GM19467 (cell line): ENCODE data around the gene CADM1.
"Not testable (repeated sequence)": the region's sequence is repeated elsewhere in the genome, so short reads cannot be mapped to it uniquely, and the experiment has no call there.

Source experiments
- ATAC-seq: cut with Tn5 transposase; IDR thresholded peaks from one replicate; pipeline ENCODE4 v1.9.1; 2021; ENCODE audit warnings: mild to moderate bottlenecking, moderate library complexity; ENCODE audit not compliant: unreplicated experiment

CADM1 gene

GRCh38 chr11:115481528-115481927 lies 22.7 kb downstream of the CADM1 start:
- ATAC-seq, result no peak

GRCh38 chr11:115480611-115481010 lies 23.6 kb downstream of the CADM1 start:
- ATAC-seq, result no peak

GRCh38 chr11:115477410-115477809 lies 26.8 kb downstream of the CADM1 start:
- no peak for ATAC-seq

- no peak for ATAC-seq
Observed at GRCh38 chr11:115476463-115477286, 27.5 kb downstream of the CADM1 start.

DNA sequence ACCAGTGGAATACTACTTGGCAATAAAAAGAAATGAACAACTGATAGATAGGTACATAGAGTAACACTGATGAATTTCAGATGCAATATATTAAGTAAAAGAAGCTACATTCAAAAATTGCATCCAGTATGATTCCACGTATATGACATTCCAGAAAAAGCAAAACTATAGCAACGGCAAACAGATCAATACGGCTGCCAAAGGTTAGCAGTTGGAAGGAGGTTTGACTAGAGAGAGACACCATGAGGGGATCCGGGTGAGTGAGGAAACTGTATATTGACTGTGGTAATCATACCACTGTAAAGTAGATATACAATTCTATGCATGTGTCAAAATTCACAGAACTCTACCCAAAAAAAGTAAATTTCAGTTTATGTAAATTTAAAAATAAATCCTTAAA lies 28.7 kb downstream of the CADM1 start:
- ATAC-seq, result no peak

- not testable (repeated sequence) for ATAC-seq
Observed at GRCh38 chr11:115474306-115474705, 29.9 kb downstream of the CADM1 start.

GRCh38 chr11:115473167-115473566 lies 31.0 kb downstream of the CADM1 start:
- no peak for ATAC-seq

DNA sequence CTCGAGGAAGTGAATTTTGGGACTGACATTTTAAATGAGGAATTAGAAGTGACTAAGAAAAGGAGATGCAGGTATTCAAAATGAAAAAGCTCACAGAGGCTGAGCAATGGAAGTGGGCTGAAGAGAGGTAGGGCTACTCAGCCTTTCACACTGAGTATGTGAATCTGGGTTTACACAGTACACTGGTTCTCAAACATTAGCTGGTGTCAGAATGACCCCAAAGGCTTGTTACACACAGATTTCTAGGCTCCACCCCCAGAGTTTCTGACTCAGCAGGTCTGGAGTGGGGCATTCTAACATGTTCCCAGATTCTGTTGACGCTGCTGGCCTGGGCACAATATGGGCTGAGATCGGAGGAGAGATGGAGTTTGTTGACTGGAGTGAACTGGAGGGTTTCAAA lies 32.8 kb downstream of the CADM1 start:
- ATAC-seq, result peak; percentile 48

DNA sequence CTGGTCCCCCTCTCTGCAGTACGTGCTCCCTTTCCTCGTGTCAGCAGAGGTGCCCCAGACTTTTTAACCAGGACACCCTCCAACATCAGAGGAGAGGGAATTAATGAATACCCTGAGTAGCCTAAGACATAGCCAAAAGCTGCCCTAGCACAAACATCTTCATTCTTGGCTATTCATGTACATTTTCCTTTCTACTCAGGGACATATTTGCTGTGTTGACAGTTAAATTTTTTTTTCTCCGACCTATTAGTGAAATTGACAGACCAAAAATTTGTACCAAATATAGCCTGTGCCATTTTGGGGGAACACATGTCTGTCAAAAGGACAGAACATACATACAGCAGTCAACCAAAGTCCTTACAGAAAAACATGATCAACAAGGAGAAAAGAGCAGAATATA lies 33.3 kb downstream of the CADM1 start:
- ATAC-seq, result no peak

DNA sequence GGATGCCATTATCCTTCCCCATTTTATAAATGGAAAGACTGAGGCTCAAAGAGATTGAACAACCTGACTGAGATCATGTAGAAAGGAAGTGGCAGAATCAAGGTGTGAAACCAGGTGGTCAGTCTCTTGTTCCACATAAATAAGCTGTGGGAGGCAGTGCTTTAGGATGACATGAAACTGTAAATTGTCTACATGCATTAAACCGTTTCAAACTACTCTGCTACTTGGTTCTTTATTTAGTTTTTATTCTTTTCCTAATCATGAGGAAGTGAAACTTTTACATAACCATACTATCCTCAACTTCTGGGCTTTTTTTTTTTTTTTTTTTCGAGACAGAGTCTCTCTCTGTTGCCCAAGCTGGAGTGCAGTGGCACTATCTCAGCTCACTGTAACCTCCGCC lies 34.9 kb downstream of the CADM1 start:
- ATAC-seq, result no peak

DNA sequence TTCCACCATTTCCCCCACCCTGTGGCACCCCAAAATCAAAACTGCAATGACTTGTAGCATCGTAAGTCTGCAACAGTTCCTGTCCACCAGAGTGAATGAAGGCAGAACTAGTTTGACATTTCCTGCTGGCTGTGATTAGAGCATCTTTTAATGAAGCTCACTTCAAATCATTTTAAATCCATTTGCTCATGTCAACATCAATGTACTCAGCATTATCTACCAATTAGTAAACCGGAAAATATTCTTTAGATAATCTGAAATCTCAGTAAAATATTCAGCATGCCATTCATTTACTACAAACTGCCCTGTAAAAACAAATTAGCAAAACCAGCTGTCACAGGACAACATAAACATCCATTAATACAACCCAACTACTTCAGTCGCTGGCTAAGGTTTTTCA lies 38.1 kb downstream of the CADM1 start:
- ATAC-seq, result no peak

DNA sequence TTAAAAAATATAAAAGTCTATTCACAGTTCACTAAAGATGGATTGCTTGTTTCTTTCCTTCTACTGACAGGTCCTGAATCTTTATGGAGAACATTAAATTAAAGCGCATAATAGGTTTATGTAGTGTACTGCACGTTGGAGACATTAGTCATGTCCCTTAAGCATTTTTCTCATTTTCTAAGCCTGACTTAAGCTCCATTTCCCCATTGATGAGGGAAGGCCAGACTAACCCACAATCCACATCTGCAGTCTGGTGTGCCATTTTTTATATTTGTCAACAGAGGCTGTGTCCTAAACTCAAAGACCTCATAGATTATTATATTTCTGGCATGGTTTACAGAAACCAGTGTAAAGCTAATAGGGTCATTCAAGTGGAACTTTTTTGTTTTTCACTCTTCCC lies 39.9 kb downstream of the CADM1 start:
- ATAC-seq, result no peak

DNA sequence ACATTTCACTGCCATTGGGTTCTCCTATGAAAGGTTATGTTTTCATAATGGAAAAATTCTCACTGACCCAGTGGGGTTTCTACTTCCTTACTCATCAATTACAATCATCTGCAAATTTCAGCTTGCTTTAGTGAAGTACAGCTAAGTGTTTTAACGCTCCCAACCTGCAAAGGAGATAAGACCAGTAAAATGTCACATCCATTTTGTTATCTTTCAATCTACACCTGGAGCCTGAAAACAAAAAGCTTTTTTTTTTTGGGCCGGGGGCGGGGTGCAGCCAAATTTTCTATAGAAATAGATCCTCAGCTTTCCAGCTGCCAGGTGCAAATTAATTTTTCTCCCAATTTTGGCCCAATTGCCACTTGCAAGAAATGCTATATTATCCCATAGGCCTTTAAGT lies 40.6 kb downstream of the CADM1 start:
- no peak for ATAC-seq

GRCh38 chr11:115462757-115463156 lies 41.5 kb downstream of the CADM1 start:
- no peak for ATAC-seq

GRCh38 chr11:115462004-115462541 lies 42.1 kb downstream of the CADM1 start:
- ATAC-seq, result no peak

- no peak for ATAC-seq
Observed at GRCh38 chr11:115460512-115460911, 43.7 kb downstream of the CADM1 start.

DNA sequence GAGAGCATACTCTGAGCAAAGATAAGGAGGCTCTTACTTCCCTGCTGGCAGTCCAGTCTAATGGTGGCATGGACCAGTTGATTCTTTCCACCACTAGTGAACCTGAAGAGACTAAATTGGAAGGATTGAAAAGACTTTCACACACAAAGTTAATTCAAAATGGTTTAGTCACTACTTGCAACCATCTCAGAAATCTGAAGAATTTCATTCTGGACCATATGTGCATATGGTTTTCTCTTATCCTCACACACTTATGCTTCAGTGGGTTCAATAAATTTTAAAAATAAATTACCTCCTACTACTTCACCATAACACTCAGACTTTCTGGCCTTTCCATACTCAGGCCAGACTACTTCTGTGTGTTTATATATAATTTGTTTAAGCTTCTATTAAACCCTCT lies 44.7 kb downstream of the CADM1 start:
- no peak for ATAC-seq

DNA sequence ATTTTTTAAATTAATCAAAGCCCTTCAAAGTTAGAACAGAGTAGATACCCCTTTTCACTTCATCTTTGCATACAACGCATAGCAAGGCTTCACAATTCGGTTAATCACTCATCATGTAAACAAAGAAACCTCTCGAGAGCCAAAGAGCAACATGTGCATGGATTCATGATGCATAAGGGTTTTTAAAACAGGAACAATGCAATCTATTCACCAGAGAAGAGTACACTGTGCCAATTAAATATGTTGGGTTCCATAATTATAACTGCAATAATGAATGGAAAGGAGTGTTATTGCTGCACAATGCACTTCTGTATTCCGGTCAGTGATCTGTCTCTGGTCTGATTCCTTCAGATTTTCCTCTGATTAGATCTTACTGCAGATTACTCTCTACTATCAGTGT lies 45.3 kb downstream of the CADM1 start:
- no peak for ATAC-seq

DNA sequence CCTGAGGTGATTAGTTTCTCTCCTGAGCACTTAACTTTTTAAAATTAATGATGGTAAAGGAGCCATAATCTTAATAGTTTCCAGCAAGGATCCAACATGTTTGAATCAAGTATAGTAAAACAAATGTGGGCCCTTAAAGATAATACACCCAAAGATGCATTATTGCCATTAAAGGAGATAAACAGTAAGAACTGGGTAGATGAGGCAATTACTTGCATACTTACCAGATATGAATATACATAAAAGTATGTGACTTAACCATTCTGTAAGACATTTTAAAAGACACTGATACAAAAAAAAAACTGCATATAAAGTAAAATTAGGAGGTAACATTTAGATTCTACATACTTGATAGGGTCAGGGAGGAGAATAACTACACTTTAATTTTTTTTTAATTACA lies 48.2 kb downstream of the CADM1 start:
- no peak for ATAC-seq

- ATAC-seq, result no peak
Observed at GRCh38 chr11:115455613-115456012, 48.6 kb downstream of the CADM1 start.

DNA sequence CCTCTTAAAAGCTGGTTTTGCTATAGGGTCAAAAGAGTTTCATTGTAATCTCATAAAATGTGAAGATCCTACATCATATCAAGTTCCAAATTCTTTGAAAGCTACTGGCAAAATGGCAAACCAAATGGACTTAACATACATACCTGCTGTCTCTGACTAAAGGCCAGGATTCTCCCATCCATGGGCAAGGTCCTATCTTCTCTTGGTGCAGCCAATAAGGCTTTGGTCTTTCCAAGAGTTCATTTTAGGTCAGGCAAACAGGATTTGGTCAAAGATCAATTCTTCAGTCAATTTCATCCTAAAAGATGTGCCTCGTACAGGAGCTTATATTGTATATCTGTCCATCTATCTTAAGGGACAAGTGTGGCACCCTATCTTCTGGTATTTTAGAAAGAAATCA lies 49.7 kb downstream of the CADM1 start:
- no peak for ATAC-seq

- no peak for ATAC-seq
Observed at GRCh38 chr11:115453693-115454490, 50.3 kb downstream of the CADM1 start.
